H1 (cell line): ENCODE results near the gene NAT8L. TPM values are rescaled to one million over a fixed set of nuclear protein-coding genes. Genes with fewer than 3 reads are reported as not detected.

Source experiments
- ATF2 ChIP-seq: IDR thresholded peaks from 2 replicates; pipeline ENCODE4 v1.6.1; 2012; ENCODE audit warnings: low read length, inconsistent platforms
- CREB1 ChIP-seq: IDR thresholded peaks from 2 replicates; pipeline ENCODE4 v1.6.1; 2012; ENCODE audit warnings: inconsistent platforms
- E2F6 ChIP-seq: IDR thresholded peaks from 2 replicates; pipeline ENCODE4 v1.6.1; 2012; ENCODE audit warnings: inconsistent platforms
- HDAC2 ChIP-seq, 2 experiments: fragments of 300-600 bp in 1 of 2; sonication (generic) in 1 of 2; IDR thresholded peaks; 2 replicates each; pipeline ENCODE4 v1.6.1; 2011 to 2012; ENCODE audit warnings: low read depth in 2 of 2, low read length in 2 of 2, mild to moderate bottlenecking in 2 of 2, moderate library complexity in 2 of 2, borderline replicate concordance in 1 of 2, inconsistent platforms in 1 of 2
- POLR2A ChIP-seq, 2 experiments: IDR thresholded peaks; 1 replicate in 1 of 2; 2 replicates in 1 of 2; pipeline ENCODE4 v1.6.1; 2011; ENCODE audit warnings: low read depth in 2 of 2, low read length in 2 of 2, mild to moderate bottlenecking in 2 of 2; ENCODE audit errors: control extremely low read depth in 1 of 2
- SP1 ChIP-seq: IDR thresholded peaks from 2 replicates; pipeline ENCODE4 v1.6.1; 2011; ENCODE audit warnings: low read depth, low read length
- SP2 ChIP-seq: IDR thresholded peaks from 2 replicates; pipeline ENCODE4 v1.6.1; 2012; ENCODE audit warnings: mild to moderate bottlenecking, low read length, inconsistent platforms
- TEAD4 ChIP-seq: IDR thresholded peaks from 2 replicates; pipeline ENCODE4 v1.6.1; 2012; ENCODE audit warnings: low read depth, low read length, inconsistent platforms, mixed read lengths
- ZNF274 ChIP-seq: IDR thresholded peaks from 2 replicates; pipeline ENCODE4 v1.7.0; 2012; ENCODE audit warnings: low read length, borderline replicate concordance; ENCODE audit errors: extremely low read depth
- polyA plus RNA-seq, 7 experiments: library from polyadenylated mRNA; depleted of rRNA in 3 of 7; stranded (reverse) in 5 of 7; unstranded in 2 of 7; fragments of >200 nt in 5 of 7; fragments of 200-250 nt in 2 of 7; gene quantifications; 1 replicate in 5 of 7; 2 replicates in 1 of 7; 4 replicates in 1 of 7; pipeline versions ENCODE4 v1.2.1 to v1.2.3, GENCODE V29; 2011 to 2013; ENCODE audit warnings: missing spikeins in 2 of 7, mixed read lengths in 2 of 7
- total RNA-seq: library from RNA; stranded (reverse); fragmentation: NEBNext Ultra II Directional; extraction: Animal tissue kit (Norgen Biotek cat#: 25700); gene quantifications from 2 replicates; pipeline ENCODE4 v1.2.1, GENCODE V29; 2021

Gene NAT8L
- total and polyA plus RNA-seq, 2 of the 8 experiments (the other 6 are each of a cell fraction or from before 2014, with no cell fraction given), result 10.8 TPM

DNA sequence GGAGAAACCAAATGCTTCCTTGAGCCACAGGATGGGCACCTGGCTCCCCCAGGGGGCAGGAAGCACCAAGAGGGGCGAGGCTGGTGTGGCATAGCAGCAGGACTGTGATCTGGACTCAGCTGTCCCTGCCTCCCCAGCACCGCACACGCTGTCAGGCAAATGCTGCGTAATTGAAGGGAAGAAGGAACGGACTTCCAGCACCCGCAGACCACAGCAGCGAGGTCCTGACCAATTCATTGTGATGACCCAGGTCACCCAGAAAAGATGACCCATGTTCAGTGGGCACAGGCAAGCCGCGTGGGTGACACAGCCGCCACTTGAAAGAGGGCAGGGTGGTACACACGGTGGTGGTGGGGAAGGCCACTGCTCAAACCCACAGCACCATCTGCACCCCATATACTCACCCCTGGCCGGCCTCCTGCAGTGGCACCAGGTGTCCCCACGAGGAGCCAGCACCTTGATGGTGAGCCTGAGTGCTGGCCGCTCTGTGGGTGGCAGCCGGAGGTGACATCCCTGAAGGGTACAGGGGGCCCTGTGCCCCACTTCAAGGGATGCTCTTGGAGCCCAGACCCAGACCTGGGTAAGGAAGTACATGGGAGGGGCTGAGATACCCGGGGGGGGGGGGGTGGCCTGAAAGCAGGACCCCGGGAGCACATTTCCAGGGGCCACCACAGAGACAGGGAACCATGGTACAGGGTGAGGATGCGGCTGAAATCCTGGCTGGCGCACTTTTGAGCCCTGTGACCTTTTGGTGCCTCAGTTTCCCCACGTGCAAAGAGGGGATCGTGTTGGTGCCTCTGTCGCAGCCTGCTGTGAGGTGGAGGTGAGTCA is 11.5 kb downstream of the NAT8L start (continued):
- TF ChIP-seq ATF2, result no peak
- no peak for TF ChIP-seq SP1
- TF ChIP-seq POLR2A (IDR thresholded peaks at IDR 0.05; ENCODE audit: control extremely low read depth in 1 of 2, low read depth in 2 of 2, low read length in 2 of 2), result no peak
- no peak for TF ChIP-seq E2F6
- no peak for TF ChIP-seq HDAC2 (IDR thresholded peaks at IDR 0.05; ENCODE audit: borderline replicate concordance in 1 of 2, low read depth in 2 of 2, low read length in 2 of 2)
- no peak for TF ChIP-seq ZNF274
- no peak for TF ChIP-seq CREB1
- no peak for TF ChIP-seq TEAD4
- TF ChIP-seq SP2, result no peak
